Measurements from ENCODE around the gene C17orf100. TPM values are rescaled to one million over a fixed set of nuclear protein-coding genes. Genes with fewer than 3 reads are reported as not detected.

C17orf100 gene
- total RNA-seq, 1 donor from 2014 or later: 1.3 TPM

- H3K27ac ChIP-seq: no peak overlapping the region
- H3K27me3 ChIP-seq: peaks cover 18% of the 10 kb centered on the region
- intact Hi-C loops (cut with DNase I): no loop called here
- TF ChIP-seq CTCF (IDR thresholded peaks at IDR 0.05): no peak
- ATAC-seq: no peak
- H3K36me3 ChIP-seq: no peaks in the 10 kb centered on the region
- DNase-seq: no peak
- H3K4me1 ChIP-seq: no peaks in the 10 kb centered on the region
- no peak overlapping the region for H3K4me3 ChIP-seq
- H3K9me3 ChIP-seq: no peaks in the 10 kb centered on the region
Measured at GRCh38 chr17:6677946-6678345, 26.4 kb downstream of the C17orf100 start.

GRCh38 chr17:6679241-6679640, 27.7 kb downstream of the C17orf100 start:
- ATAC-seq (no peak), DNase-seq (no peak)
- Histone ChIP-seq H3K4me3 (no peak overlapping the region), H3K4me1 (no peaks in the 10 kb centered on the region), H3K27me3 (peaks cover 18% of the 10 kb centered on the region), H3K27ac (no peak overlapping the region), H3K9me3 (no peaks in the 10 kb centered on the region), H3K36me3 (no peaks in the 10 kb centered on the region)
- intact Hi-C loops (cut with DNase I): no loop called here
- no peak for TF ChIP-seq CTCF (IDR thresholded peaks at IDR 0.05)

- H3K36me3 ChIP-seq: no peaks in the 10 kb centered on the region
- TF ChIP-seq CTCF (IDR thresholded peaks at IDR 0.05): no peak
- no peak overlapping the region for H3K27ac ChIP-seq
- no peak overlapping the region for H3K4me3 ChIP-seq
- no peaks in the 10 kb centered on the region for H3K4me1 ChIP-seq
- ATAC-seq: no peak
- peaks cover 18% of the 10 kb centered on the region for H3K27me3 ChIP-seq
- intact Hi-C loops (cut with DNase I): no loop called here
- H3K9me3 ChIP-seq: no peaks in the 10 kb centered on the region
- DNase-seq: no peak
Measured at GRCh38 chr17:6681176-6681575, 29.6 kb downstream of the C17orf100 start.

GRCh38 chr17:6681671-6682070, 30.1 kb downstream of the C17orf100 start:
- intact Hi-C loops (cut with DNase I): no loop called here
- TF ChIP-seq CTCF (IDR thresholded peaks at IDR 0.05): no peak
- Histone ChIP-seq H3K36me3 (no peaks in the 10 kb centered on the region), H3K27ac (no peak overlapping the region), H3K4me1 (no peaks in the 10 kb centered on the region), H3K9me3 (no peaks in the 10 kb centered on the region), H3K27me3 (peaks cover 18% of the 10 kb centered on the region), H3K4me3 (no peak overlapping the region)
- no peak for ATAC-seq
- no peak for DNase-seq

- TF ChIP-seq CTCF (IDR thresholded peaks at IDR 0.05): no peak
- intact Hi-C loops (cut with DNase I): no loop called here
Measured at GRCh38 chr17:6682339-6682738, 30.8 kb downstream of the C17orf100 start.

GRCh38 chr17:6683081-6683684, 31.6 kb downstream of the C17orf100 start:
- ATAC-seq: no peak
- Histone ChIP-seq H3K36me3 (no peaks in the 10 kb centered on the region), H3K4me3 (no peak overlapping the region), H3K4me1 (no peaks in the 10 kb centered on the region), H3K27me3 (peaks cover 8% of the 10 kb centered on the region), H3K9me3 (no peaks in the 10 kb centered on the region), H3K27ac (no peak overlapping the region)
- TF ChIP-seq CTCF (IDR thresholded peaks at IDR 0.05): no peak
- intact Hi-C loops (cut with DNase I): no loop called here
- no peak for DNase-seq

More at GRCh38 chr17:6682339-6682738, 30.8 kb downstream of the C17orf100 start:
- H3K27me3 ChIP-seq: peaks cover 16% of the 10 kb centered on the region
- no peaks in the 10 kb centered on the region for H3K9me3 ChIP-seq
- no peak overlapping the region for H3K4me3 ChIP-seq
- ATAC-seq: no peak
- no peak for DNase-seq
- H3K27ac ChIP-seq: no peak overlapping the region
- no peaks in the 10 kb centered on the region for H3K4me1 ChIP-seq
- no peaks in the 10 kb centered on the region for H3K36me3 ChIP-seq

Data from upper lobe of right lung (tissue), 1 donor.